ENCODE data around the gene TBC1D16. TPM values are rescaled to one million over a fixed set of nuclear protein-coding genes. Genes with fewer than 3 reads are reported as not detected.

The TBC1D16 gene
- total RNA-seq, 4 donors from 2014 or later: 26.5 to 44.3 (median 36.3) TPM

- Histone ChIP-seq H3K27ac (no peak overlapping the region), H3K36me3 (peaks cover 0 to 25% of the 10 kb centered on the region in 2 donors), H3K4me3 (no peak overlapping the region), H3K4me1 (peaks cover 0 to 17% (median 0%) of the 10 kb centered on the region in 3 donors), H3K9me3 (no peaks in the 10 kb centered on the region), H3K27me3 (no peaks in the 10 kb centered on the region)
- TF ChIP-seq POLR2A (IDR thresholded peaks at IDR 0.05) (no peak), CTCF (IDR thresholded peaks at IDR 0.05) (no peak), POLR2AphosphoS5 (IDR thresholded peaks at IDR 0.05) (no peak), EP300 (IDR thresholded peaks at IDR 0.05) (no peak)
- no peak for ATAC-seq
- 63 to 84% methylated on average over 3 to 8 of the region's 29 CpGs for WGBS, 2 donors (ENCODE audit: low coverage in 1 of 2)
Measured at GRCh38 chr17:80000981-80001775, 34.5 kb downstream of the TBC1D16 start.

- no peak for TF ChIP-seq POLR2A (IDR thresholded peaks at IDR 0.05)
- TF ChIP-seq POLR2AphosphoS5 (IDR thresholded peaks at IDR 0.05): no peak
- no peak for TF ChIP-seq EP300 (IDR thresholded peaks at IDR 0.05)
- Histone ChIP-seq H3K9me3 (no peaks in the 10 kb centered on the region), H3K4me1 (peaks cover 0 to 9% (median 0%) of the 10 kb centered on the region in 3 donors), H3K27me3 (no peaks in the 10 kb centered on the region), H3K27ac (no peak overlapping the region), H3K36me3 (peaks cover 0 to 25% of the 10 kb centered on the region in 2 donors), H3K4me3 (no peak overlapping the region)
- 92 to 100% methylated on average over 1 to 2 of the region's 7 CpGs for WGBS, 2 donors (ENCODE audit: low coverage in 1 of 2)
- ATAC-seq: no peak
Measured at GRCh38 chr17:80000136-80000535, 35.5 kb downstream of the TBC1D16 start.

- H3K4me3 ChIP-seq: no peak overlapping the region
- peaks cover 0 to 30% (median 11%) of the 10 kb centered on the region in 3 donors for H3K4me1 ChIP-seq
- H3K27me3 ChIP-seq: no peaks in the 10 kb centered on the region
- no peak for TF ChIP-seq POLR2AphosphoS5 (IDR thresholded peaks at IDR 0.05)
- TF ChIP-seq POLR2A (IDR thresholded peaks at IDR 0.05): no peak
- TF ChIP-seq EP300 (IDR thresholded peaks at IDR 0.05): no peak
- TF ChIP-seq CTCF (IDR thresholded peaks at IDR 0.05): no peak
- no peaks in the 10 kb centered on the region for H3K9me3 ChIP-seq
- peaks cover 0 to 12% of the 10 kb centered on the region in 2 donors for H3K36me3 ChIP-seq
- no peak overlapping the region for H3K27ac ChIP-seq
- ATAC-seq: no peak
- WGBS, 2 donors (ENCODE audit: low coverage in 1 of 2): 79 to 88% methylated on average over 10 to 11 of the region's 15 CpGs
Measured at GRCh38 chr17:79997011-79997660, 38.5 kb downstream of the TBC1D16 start.

GRCh38 chr17:79996291-79996690 is 39.4 kb downstream of the TBC1D16 start:
- H3K27me3 ChIP-seq: no peaks in the 10 kb centered on the region
- no peaks in the 10 kb centered on the region for H3K9me3 ChIP-seq
- TF ChIP-seq POLR2A (IDR thresholded peaks at IDR 0.05) (no peak), POLR2AphosphoS5 (IDR thresholded peaks at IDR 0.05) (no peak), EP300 (IDR thresholded peaks at IDR 0.05) (no peak), CTCF (IDR thresholded peaks at IDR 0.05) (no peak)
- peaks cover 0 to 36% (median 19%) of the 10 kb centered on the region in 3 donors for H3K4me1 ChIP-seq
- H3K4me3 ChIP-seq: no peak overlapping the region
- no peak overlapping the region for H3K27ac ChIP-seq
- ATAC-seq: no peak
- WGBS, 2 donors (ENCODE audit: low coverage in 1 of 2): 87 to 92% methylated on average over 10 to 12 of the region's 12 CpGs
- peaks cover 0 to 5% of the 10 kb centered on the region in 2 donors for H3K36me3 ChIP-seq

GRCh38 chr17:79995696-79996095 is 40.0 kb downstream of the TBC1D16 start:
- H3K27me3 ChIP-seq: no peaks in the 10 kb centered on the region
- no peak for TF ChIP-seq POLR2A (IDR thresholded peaks at IDR 0.05)
- 88 to 97% methylated on average over 1 to 8 of the region's 8 CpGs for WGBS, 2 donors (ENCODE audit: low coverage in 1 of 2)
- no peak overlapping the region for H3K4me3 ChIP-seq
- ATAC-seq: no peak
- no peaks in the 10 kb centered on the region for H3K36me3 ChIP-seq
- no peaks in the 10 kb centered on the region for H3K9me3 ChIP-seq
- H3K27ac ChIP-seq: no peak overlapping the region
- H3K4me1 ChIP-seq: peaks cover 0 to 36% (median 21%) of the 10 kb centered on the region in 3 donors

Measured in gastroesophageal sphincter (tissue), 4 donors.